AG10803 (cell line): ENCODE results near the gene A1BG.
A peak's percentile ranks its signal among the peaks of the same experiment; 100 is the strongest.

Source experiments
- DNase-seq: peaks from one replicate; pipeline ENCODE4 v3.0.0; 2010; ENCODE audit warnings: low read depth
- H3K4me3 ChIP-seq: 2 replicates; pipeline ENCODE4 v1.5.1; 2011; ENCODE audit warnings: mild to moderate bottlenecking, low read length, control low read depth
- CTCF ChIP-seq: conservative IDR thresholded peaks from 2 replicates; pipeline ENCODE4 v1.5.1; 2011; ENCODE audit warnings: mild to moderate bottlenecking, low read length, control low read depth, inconsistent platforms

Gene A1BG

DNA sequence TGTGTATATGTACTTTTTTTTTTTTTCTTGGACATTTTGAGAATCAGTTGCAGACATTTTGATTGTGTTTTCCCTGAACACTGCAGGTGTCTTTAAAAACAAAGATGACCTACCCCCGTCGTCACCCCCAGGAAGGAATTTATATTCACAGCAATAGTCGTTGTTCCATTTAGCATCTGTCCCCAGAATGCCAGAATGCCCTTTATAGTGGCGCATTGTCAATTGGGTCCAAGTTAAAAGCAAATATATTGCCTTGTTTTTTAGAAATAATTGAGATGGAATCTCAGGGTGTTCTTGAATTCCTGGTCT lies 40.4 kb upstream of the A1BG start:
- DNase-seq = no peak
- TF ChIP-seq CTCF = no peak
- H3K4me3 ChIP-seq = no peak overlapping the region

DNA sequence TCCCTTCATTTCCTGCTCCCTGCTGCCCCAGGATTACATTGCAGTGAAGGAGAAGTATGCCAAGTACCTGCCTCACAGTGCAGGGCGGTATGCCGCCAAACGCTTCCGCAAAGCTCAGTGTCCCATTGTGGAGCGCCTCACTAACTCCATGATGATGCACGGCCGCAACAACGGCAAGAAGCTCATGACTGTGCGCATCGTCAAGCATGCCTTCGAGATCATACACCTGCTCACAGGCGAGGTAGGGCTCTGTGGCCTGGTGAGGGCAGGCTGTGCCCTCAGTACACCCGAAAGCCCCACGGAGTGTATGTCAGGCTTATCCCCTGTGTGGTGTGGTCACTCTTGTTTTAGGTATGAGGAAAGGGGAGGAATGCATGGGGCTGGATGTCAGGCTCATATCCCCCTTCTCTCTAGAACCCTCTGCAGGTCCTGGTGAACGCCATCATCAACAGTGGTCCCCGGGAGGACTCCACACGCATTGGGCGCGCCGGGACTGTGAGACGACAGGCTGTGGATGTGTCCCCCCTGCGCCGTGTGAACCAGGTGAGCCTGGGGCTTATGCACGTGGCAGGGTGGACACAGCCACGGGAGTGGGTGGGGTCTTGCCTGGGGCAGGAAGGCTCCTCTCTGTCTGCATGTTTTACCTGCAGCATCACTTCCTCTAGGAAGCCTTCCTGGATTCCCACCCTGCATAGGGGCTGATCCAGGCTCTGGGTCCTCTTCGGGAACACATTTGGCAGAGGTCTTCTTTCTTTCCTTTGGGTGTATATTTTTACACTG lies 39.8 kb upstream of the A1BG start:
- DNase-seq = no peak
- no peak for TF ChIP-seq CTCF
- no peak overlapping the region for H3K4me3 ChIP-seq

DNA sequence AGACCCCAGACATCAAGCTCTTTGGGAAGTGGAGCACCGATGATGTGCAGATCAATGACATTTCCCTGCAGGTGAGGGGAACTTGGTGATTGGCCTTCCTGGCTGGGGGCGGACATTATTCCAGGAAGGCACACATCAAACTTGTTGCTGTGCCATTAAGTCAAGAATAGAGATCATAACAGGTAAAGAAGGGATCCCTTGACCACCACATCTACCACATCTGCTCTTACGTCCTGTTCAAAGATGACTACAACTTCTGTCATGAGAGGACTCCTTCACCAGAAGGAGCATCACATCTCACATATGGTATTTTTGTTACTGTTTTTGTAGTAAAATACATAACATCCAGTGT lies 34.9 kb upstream of the A1BG start:
- peak overlapping the region; percentile 94 for H3K4me3 ChIP-seq
- no peak for DNase-seq
- no peak for TF ChIP-seq CTCF

DNA sequence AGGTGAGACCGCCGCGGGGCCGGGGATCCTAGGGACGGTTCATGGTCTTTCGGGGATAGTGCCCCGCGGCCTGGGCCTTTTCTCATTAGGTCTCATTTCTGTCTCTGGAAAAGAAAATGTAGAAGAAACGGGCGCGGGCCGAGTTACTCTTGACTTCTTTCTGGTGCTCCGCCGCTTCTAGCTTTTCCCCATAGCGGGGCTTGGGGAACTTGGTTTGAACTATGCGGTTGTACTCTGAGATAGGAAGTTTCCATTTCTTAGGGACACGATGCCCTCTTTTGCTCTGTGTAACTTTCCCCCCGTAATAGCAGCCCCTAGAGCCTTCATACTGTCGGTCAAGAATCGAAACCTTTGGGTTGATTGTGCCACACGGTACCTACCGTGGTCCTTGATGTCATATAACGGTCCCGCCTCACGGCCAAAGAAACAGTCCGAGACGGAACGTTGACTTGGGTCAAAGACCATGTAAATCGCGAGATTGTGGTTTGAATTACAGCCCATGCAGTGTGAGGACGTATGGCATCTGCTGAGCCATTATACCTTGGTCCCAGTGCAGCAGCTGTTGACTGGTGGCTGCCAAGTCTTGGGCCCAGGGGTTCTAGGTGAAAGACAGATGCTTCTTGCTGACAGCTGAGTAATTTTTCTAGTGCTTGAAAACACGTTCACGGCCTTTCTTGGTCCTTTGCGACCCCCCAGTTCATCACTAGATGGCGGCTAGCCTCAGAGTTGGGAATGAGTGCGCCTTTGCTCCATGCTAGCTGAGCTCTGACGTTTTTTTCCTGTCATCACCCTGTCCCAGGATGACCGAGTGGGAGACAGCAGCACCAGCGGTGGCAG lies 34.3 kb upstream of the A1BG start:
- DNase-seq = no peak
- peak overlapping the region; percentile 94 for H3K4me3 ChIP-seq
- TF ChIP-seq CTCF = no peak

DNA sequence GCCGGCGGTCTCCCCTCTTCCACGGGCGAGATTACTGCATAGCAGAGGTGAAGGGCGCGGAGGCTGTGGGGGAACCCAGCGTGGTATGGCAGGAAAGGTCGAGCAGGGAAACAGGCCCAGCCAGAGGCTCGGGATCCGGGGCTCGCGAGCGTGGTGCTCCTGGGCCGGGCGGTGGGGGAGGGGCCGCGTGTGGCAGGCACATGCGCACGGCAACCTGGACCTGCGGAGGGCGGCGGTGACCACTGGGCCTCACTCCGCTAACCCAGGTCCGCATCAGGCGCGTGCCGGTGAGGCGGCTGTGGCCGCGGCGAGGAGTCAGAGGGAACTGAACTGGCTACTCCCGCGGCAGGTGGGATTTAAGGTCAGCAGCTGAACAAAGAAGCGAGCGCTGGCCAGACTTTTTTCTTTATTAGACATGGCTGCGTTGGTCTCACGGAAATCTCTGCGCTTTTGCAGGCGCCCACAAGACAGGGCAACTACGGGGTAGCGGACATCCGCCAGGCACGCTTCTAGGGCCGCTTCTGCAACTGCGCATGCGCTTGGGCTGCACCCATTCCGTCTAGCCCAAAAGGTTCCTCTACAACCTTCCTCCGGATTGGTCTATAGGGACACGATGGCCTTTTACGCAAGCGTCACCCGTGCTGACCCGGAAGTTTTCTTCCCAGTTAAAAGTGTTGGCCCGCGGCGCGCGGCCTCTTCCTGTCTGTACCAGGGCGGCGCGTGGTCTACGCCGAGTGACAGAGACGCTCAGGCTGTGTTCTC lies 33.5 kb upstream of the A1BG start, which contains the start of gene RPS5:
TSS of gene RPS5 (plus strand) at position 694 of the 762 bp plus-strand sequence. CDS start 869 bp downstream, outside the sequence.
- DNase-seq = peak; percentile 99
- H3K4me3 ChIP-seq = peak within 1 kb of the TSS; percentile 94
- no peak for TF ChIP-seq CTCF

DNA sequence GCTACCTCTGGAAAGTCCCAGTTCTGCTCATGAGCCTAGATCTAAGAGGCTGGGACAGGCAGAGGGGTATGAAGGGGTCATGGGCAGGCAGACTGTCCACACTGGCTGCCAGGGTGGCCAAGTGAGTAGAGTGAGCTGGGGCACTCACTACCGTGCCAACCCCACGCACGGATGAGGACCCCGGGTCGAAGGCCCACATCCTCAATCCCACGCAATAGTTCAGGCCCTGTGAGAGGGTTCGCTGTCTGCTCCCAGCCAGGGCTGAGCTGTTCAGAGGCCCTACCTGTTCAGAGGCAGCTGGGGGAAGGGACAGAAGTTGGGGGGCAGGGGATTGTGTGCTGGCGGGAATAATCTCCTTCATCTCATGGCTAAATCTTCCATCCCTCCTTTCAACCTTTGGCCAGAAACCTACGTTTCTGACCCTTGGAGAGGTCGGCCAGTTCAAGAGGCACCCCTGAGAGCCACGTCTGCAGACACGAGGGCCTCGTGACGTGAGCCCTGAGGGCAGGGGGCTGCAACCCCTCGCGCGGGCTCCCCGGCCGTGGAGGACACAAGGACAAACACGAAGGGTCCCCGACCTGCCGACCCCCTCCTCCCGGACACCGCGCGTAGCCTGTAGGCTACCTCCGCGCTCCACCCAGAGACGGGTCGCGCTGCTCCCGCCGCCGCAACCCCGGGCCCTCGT lies 32.7 kb upstream of the A1BG start:
- DNase-seq = no peak
- TF ChIP-seq CTCF = no peak
- peak overlapping the region; percentile 94 for H3K4me3 ChIP-seq
